ENCODE data around the gene PTPRD.

Gene PTPRD

DNA sequence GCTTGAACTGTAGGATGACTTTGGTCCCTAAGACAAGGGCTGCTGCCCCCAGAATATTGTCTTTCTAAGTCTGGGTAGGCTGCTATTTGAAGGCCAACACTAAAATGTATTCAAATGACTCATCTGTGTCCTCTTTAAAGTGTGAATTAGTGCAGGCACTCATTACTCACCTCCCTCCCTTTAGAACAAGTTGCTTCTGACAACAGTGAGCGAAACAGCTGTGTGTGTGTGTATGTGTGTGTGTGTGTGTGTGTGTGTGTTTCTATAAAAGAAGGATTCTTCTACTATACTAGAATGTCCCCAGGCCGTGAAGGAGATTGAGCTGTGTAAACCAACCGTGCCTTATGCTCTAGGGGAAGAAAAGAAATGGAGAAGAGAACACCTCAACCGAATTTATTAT, 1337.2 kb downstream of the PTPRD start:
- ChIA-PET POLR2A (no interaction called here), CTCF (no interaction called here)
- TF ChIP-seq BCL11A (tag by site-specific recombination; IDR thresholded peaks at IDR 0.05; ENCODE audit: low read depth) (no peak), HOXC10 (CRISPR knock-in tag; IDR thresholded peaks at IDR 0.05) (no peak), YY2 (tag by site-specific recombination; IDR thresholded peaks at IDR 0.05) (no peak), ZNF747 (tag by site-specific recombination; IDR thresholded peaks at IDR 0.05) (no peak), ZNF571 (tag by site-specific recombination; IDR thresholded peaks at IDR 0.05) (no peak), ZNF19 (tag by site-specific recombination; IDR thresholded peaks at IDR 0.05; ENCODE audit: low read depth) (no peak), ZNF561 (tag by site-specific recombination; IDR thresholded peaks at IDR 0.05; ENCODE audit: borderline replicate concordance) (no peak), ZNF37A (tag by site-specific recombination; IDR thresholded peaks at IDR 0.05) (no peak), ZNF223 (tag by site-specific recombination; IDR thresholded peaks at IDR 0.05) (no peak), ZNF791 (tag by site-specific recombination; IDR thresholded peaks at IDR 0.05) (no peak), ZNF654 (tag by site-specific recombination; IDR thresholded peaks at IDR 0.05; ENCODE audit: low read depth) (no peak), ZBTB1 (tag by site-specific recombination; IDR thresholded peaks at IDR 0.05) (no peak), ZNF521 (tag by site-specific recombination; IDR thresholded peaks at IDR 0.05) (no peak), IKZF3 (tag by site-specific recombination; IDR thresholded peaks at IDR 0.05) (no peak)
- TF ChIP-seq, protein P1, sequence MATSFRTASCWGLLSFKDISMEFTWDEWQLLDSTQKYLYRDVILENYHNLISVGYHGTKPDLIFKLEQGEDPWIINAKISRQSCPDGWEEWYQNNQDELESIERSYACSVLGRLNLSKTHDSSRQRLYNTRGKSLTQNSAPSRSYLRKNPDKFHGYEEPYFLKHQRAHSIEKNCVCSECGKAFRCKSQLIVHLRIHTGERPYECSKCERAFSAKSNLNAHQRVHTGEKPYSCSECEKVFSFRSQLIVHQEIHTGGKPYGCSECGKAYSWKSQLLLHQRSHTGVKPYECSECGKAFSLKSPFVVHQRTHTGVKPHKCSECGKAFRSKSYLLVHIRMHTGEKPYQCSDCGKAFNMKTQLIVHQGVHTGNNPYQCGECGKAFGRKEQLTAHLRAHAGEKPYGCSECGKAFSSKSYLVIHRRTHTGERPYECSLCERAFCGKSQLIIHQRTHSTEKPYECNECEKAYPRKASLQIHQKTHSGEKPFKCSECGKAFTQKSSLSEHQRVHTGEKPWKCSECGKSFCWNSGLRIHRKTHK (tag by site-specific recombination; IDR thresholded peaks at IDR 0.05), result no peak
- TF ChIP-seq, protein P2, sequence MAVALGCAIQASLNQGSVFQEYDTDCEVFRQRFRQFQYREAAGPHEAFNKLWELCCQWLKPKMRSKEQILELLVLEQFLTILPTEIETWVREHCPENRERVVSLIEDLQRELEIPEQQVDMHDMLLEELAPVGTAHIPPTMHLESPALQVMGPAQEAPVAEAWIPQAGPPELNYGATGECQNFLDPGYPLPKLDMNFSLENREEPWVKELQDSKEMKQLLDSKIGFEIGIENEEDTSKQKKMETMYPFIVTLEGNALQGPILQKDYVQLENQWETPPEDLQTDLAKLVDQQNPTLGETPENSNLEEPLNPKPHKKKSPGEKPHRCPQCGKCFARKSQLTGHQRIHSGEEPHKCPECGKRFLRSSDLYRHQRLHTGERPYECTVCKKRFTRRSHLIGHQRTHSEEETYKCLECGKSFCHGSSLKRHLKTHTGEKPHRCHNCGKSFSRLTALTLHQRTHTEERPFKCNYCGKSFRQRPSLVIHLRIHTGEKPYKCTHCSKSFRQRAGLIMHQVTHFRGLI (tag by site-specific recombination; IDR thresholded peaks at IDR 0.05), result no peak
- TF ChIP-seq, protein P3, sequence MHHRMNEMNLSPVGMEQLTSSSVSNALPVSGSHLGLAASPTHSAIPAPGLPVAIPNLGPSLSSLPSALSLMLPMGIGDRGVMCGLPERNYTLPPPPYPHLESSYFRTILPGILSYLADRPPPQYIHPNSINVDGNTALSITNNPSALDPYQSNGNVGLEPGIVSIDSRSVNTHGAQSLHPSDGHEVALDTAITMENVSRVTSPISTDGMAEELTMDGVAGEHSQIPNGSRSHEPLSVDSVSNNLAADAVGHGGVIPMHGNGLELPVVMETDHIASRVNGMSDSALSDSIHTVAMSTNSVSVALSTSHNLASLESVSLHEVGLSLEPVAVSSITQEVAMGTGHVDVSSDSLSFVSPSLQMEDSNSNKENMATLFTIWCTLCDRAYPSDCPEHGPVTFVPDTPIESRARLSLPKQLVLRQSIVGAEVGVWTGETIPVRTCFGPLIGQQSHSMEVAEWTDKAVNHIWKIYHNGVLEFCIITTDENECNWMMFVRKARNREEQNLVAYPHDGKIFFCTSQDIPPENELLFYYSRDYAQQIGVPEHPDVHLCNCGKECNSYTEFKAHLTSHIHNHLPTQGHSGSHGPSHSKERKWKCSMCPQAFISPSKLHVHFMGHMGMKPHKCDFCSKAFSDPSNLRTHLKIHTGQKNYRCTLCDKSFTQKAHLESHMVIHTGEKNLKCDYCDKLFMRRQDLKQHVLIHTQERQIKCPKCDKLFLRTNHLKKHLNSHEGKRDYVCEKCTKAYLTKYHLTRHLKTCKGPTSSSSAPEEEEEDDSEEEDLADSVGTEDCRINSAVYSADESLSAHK (tag by site-specific recombination; IDR thresholded peaks at IDR 0.05), result no peak
- TF ChIP-seq, protein P4, sequence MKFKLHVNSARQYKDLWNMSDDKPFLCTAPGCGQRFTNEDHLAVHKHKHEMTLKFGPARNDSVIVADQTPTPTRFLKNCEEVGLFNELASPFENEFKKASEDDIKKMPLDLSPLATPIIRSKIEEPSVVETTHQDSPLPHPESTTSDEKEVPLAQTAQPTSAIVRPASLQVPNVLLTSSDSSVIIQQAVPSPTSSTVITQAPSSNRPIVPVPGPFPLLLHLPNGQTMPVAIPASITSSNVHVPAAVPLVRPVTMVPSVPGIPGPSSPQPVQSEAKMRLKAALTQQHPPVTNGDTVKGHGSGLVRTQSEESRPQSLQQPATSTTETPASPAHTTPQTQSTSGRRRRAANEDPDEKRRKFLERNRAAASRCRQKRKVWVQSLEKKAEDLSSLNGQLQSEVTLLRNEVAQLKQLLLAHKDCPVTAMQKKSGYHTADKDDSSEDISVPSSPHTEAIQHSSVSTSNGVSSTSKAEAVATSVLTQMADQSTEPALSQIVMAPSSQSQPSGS (tag by site-specific recombination; IDR thresholded peaks at IDR 0.05; ENCODE audit: low read depth), result no peak
- TF ChIP-seq, protein P5, sequence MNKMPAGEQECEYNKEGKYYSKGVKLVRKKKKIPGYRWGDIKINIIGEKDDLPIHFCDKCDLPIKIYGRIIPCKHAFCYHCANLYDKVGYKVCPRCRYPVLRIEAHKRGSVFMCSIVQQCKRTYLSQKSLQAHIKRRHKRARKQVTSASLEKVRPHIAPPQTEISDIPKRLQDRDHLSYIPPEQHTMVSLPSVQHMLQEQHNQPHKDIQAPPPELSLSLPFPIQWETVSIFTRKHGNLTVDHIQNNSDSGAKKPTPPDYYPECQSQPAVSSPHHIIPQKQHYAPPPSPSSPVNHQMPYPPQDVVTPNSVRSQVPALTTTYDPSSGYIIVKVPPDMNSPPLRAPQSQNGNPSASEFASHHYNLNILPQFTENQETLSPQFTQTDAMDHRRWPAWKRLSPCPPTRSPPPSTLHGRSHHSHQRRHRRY (tag by site-specific recombination; IDR thresholded peaks at IDR 0.05), result no peak
- TF ChIP-seq, protein P6, sequence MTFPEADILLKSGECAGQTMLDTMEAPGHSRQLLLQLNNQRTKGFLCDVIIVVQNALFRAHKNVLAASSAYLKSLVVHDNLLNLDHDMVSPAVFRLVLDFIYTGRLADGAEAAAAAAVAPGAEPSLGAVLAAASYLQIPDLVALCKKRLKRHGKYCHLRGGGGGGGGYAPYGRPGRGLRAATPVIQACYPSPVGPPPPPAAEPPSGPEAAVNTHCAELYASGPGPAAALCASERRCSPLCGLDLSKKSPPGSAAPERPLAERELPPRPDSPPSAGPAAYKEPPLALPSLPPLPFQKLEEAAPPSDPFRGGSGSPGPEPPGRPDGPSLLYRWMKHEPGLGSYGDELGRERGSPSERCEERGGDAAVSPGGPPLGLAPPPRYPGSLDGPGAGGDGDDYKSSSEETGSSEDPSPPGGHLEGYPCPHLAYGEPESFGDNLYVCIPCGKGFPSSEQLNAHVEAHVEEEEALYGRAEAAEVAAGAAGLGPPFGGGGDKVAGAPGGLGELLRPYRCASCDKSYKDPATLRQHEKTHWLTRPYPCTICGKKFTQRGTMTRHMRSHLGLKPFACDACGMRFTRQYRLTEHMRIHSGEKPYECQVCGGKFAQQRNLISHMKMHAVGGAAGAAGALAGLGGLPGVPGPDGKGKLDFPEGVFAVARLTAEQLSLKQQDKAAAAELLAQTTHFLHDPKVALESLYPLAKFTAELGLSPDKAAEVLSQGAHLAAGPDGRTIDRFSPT (tag by site-specific recombination; IDR thresholded peaks at IDR 0.05), result no peak
- no peak overlapping the region for H3K4me3 ChIP-seq (ENCODE audit: low read depth, low read length)
- no peak overlapping the region for H3K27ac ChIP-seq (ENCODE audit: extremely low read depth, low read depth, low read length)
- H3K36me3 ChIP-seq (ENCODE audit: control insufficient read depth in 2 of 2, insufficient read depth in 1 of 2, low read length in 2 of 2), result no peaks in the 10 kb centered on the region
- no peaks in the 10 kb centered on the region for H3K4me1 ChIP-seq (ENCODE audit: control insufficient read depth, insufficient read depth, low read length)
- H3K9me3 ChIP-seq (ENCODE audit: control insufficient read depth, insufficient read depth, low read depth, low read length), result no peaks in the 10 kb centered on the region
